ENCODE measurements around the gene NKAIN2. TPM values are rescaled to one million over a fixed set of nuclear protein-coding genes. Genes with fewer than 3 reads are reported as not detected.

Gene NKAIN2
- total RNA-seq, 1 experiment from 2014 or later, result 2.2 TPM

DNA sequence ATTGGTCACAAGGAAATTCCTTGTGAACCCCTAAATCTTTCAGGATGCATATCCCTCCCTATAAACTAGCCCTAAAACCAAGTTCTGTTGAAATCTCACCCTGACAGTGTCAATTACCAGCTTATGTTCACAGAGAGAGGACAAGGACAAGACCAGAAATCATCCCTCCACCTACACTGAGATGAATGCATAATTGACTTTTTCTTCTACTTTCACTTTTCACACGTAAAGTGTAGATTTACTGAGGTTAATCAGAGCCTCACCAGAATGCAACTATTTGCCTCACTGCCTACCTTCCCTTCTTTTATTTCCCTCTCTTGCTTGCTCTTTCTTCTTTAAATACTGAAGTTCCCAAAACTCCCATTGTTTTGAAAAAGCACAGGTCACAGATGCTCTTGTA is 15.3 kb upstream of the NKAIN2 start:
- Histone ChIP-seq H3K9me3 (ENCODE audit: low read depth, low read length, poor library complexity, severe bottlenecking) (no peaks in the 10 kb centered on the region), H3K27ac (ENCODE audit: low read depth, low read length, poor library complexity, severe bottlenecking) (no peak overlapping the region), H3K4me3 (ENCODE audit: low read depth, low read length, poor library complexity, severe bottlenecking) (no peak overlapping the region), H3K27me3 (replicated peaks; ENCODE audit: insufficient read depth, low read depth, low read length, poor library complexity) (no peaks in the 10 kb centered on the region), H3K36me3 (ENCODE audit: insufficient read depth, low read length, poor library complexity, severe bottlenecking) (no peaks in the 10 kb centered on the region), H3K4me1 (ENCODE audit: insufficient read depth, low read length, poor library complexity, severe bottlenecking) (no peaks in the 10 kb centered on the region)
- DNase-seq (ENCODE audit: low spot score), result no peak
- ChIA-PET CTCF (no interaction called here), POLR2A (ENCODE audit: low non-redundant PET) (no interaction called here)
- TF ChIP-seq EZH2 (IDR thresholded peaks at IDR 0.05; ENCODE audit: borderline replicate concordance, low read depth, low read length, poor library complexity, severe bottlenecking) (no peak), CTCF (conservative IDR thresholded peaks at IDR 0.05; ENCODE audit: low read depth, low read length) (no peak)
- no TSS peak for BruUV-seq (replicated peaks)
- intact Hi-C loops (cut with micrococcal nuclease; ENCODE audit: unreplicated experiment), result no loop called here

DNA sequence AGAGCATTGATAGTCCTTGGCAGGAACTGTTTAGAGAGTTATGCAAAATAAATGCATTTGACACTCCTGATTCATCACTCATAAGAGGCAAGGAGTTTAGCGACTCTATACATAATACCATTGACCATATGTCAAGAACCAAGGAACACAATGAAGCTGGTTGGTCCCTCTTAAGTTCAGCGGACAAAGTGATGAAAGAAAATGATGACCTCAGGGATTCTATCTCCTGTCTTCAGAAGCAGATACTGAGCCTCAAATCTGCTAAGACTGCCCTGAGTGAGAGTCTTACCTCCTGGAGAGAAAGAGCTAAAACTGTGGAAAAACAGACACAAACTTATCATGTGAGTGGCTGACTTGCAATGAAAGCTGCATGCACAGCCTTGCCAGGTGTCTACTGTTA is 9.5 kb upstream of the NKAIN2 start:
- TF ChIP-seq EZH2 (IDR thresholded peaks at IDR 0.05; ENCODE audit: borderline replicate concordance, low read depth, low read length, poor library complexity, severe bottlenecking) (no peak), CTCF (conservative IDR thresholded peaks at IDR 0.05; ENCODE audit: low read depth, low read length) (no peak)
- Histone ChIP-seq H3K27me3 (replicated peaks; ENCODE audit: insufficient read depth, low read depth, low read length, poor library complexity) (no peaks in the 10 kb centered on the region), H3K4me1 (ENCODE audit: insufficient read depth, low read length, poor library complexity, severe bottlenecking) (no peaks in the 10 kb centered on the region), H3K27ac (ENCODE audit: low read depth, low read length, poor library complexity, severe bottlenecking) (no peak overlapping the region), H3K9me3 (ENCODE audit: low read depth, low read length, poor library complexity, severe bottlenecking) (no peaks in the 10 kb centered on the region), H3K4me3 (ENCODE audit: low read depth, low read length, poor library complexity, severe bottlenecking) (no peak overlapping the region), H3K36me3 (ENCODE audit: insufficient read depth, low read length, poor library complexity, severe bottlenecking) (no peaks in the 10 kb centered on the region)
- CTCF ChIA-PET, result no interaction called here
- POLR2A ChIA-PET (ENCODE audit: low non-redundant PET), result no interaction called here
- BruUV-seq (replicated peaks), result no TSS peak
- intact Hi-C loops (cut with micrococcal nuclease; ENCODE audit: unreplicated experiment), result no loop called here
- DNase-seq (ENCODE audit: low spot score), result no peak

DNA sequence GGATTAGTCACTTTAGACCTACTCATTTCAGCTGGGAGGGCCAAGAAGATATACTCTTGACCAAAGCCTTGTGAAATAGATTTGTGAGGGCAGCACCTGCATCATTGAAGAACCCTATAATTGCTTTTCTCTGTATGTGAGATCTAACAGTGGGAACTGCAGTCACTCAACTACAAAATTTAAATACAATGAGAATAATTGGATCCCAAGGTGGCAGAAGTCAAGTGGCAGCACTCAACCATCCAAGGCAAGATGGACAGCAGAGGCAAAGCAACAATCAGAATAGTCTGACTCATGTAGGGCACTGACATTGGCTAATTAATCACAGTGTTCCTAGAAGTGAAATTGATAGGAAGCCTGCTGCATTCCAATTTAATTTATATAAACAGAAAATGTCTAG is 8.9 kb upstream of the NKAIN2 start:
- H3K27ac ChIP-seq (ENCODE audit: low read depth, low read length, poor library complexity, severe bottlenecking), result no peak overlapping the region
- no peaks in the 10 kb centered on the region for H3K27me3 ChIP-seq (replicated peaks; ENCODE audit: insufficient read depth, low read depth, low read length, poor library complexity)
- no peaks in the 10 kb centered on the region for H3K4me1 ChIP-seq (ENCODE audit: insufficient read depth, low read length, poor library complexity, severe bottlenecking)
- no peaks in the 10 kb centered on the region for H3K36me3 ChIP-seq (ENCODE audit: insufficient read depth, low read length, poor library complexity, severe bottlenecking)
- intact Hi-C loops (cut with micrococcal nuclease; ENCODE audit: unreplicated experiment), result no loop called here
- no peaks in the 10 kb centered on the region for H3K9me3 ChIP-seq (ENCODE audit: low read depth, low read length, poor library complexity, severe bottlenecking)
- CTCF ChIA-PET, result no interaction called here
- POLR2A ChIA-PET (ENCODE audit: low non-redundant PET), result no interaction called here
- no TSS peak for BruUV-seq (replicated peaks)
- no peak for TF ChIP-seq CTCF (conservative IDR thresholded peaks at IDR 0.05; ENCODE audit: low read depth, low read length)
- TF ChIP-seq EZH2 (IDR thresholded peaks at IDR 0.05; ENCODE audit: borderline replicate concordance, low read depth, low read length, poor library complexity, severe bottlenecking), result no peak
- DNase-seq (ENCODE audit: low spot score), result no peak
- no peak overlapping the region for H3K4me3 ChIP-seq (ENCODE audit: low read depth, low read length, poor library complexity, severe bottlenecking)
